ENCODE data around the gene PLA2G10. TPM values are rescaled to one million over a fixed set of nuclear protein-coding genes. Genes with fewer than 3 reads are reported as not detected.
"Not testable (repeated sequence)": the region's sequence is repeated elsewhere in the genome, so short reads cannot be mapped to it uniquely, and the experiment has no call there.

The PLA2G10 gene, protein sequence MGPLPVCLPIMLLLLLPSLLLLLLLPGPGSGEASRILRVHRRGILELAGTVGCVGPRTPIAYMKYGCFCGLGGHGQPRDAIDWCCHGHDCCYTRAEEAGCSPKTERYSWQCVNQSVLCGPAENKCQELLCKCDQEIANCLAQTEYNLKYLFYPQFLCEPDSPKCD
- total RNA-seq = not detected

DNA sequence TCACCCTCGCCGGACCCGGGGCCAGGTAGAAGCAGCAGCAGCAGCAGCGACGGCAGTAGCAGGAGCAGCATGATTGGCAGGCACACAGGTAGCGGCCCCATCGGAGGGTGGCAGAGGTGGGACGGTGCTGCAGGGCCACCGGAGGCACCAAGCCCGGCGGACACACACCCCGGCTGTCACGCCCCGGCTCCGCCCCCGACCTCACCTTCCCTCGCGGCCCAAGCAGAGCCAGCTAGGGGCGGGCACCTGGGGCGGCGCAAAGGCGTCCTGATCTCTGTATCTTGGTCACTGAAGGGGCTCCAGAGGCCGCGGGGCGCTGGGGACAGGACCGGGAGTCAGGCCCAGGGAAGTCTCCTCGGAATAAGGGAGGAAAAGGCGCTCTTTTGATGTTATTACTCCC lies at the start of gene PLA2G10:
PLA2G10 (minus strand) TSS at position 180 of the 400 bp plus-strand sequence; CDS start at position 101, 79 bp downstream.
- H3K9me3 Mint-ChIP-seq; H3K27me3 Mint-ChIP-seq; POLR2A ChIA-PET; H3K4me1 Mint-ChIP-seq (ENCODE audit: low read depth); ATAC-seq; intact Hi-C loops (cut with micrococcal nuclease); H3K36me3 Mint-ChIP-seq (ENCODE audit: low read depth); DNase-seq; CTCF ChIA-PET; H3K4me3 Mint-ChIP-seq; H3K27ac Mint-ChIP-seq: not testable (repeated sequence)

DNA sequence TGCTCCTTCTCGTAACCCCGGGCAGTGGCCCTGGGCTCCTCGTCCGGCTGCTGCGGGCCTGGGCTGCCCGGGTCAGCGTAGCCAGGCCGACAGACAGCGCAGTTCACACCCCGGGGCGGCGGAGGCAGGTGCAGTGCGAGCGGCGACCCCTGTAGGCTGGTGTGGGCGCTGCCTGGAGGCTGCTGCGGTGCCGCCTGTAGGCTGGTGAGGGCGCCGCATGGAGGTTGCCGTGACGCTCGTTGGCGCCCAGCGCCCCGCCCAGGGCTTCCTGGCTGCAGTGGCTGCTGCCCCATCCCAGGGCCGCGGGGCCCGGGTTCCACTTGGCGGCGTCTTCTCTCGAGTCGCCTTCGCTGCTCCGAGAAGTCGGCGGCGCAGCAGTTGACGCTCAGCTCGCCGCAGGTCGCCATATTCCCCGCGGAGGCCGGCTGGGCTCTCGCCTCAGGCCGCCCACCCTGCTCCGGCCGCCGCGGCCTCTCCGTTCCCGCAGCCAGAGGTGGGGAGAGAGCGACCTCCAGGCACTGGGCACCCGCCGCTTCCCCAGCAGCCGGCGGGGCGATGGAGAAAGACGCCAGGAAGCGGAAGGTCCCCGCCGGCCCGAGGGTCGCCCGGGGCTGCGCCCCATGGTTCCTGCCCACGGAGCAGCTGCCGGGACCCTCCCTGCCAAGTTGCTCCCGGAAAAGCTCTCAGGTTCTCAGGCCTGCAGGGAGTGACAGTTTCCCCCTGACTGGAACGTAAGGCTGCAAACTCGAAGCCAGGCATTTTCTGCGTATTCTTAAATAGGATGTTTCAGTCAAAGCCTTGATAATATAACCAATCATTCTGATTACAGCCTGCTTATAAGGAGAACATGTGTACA lies 48.4 kb upstream of the PLA2G10 start, which contains the start of gene NPIPA2:
NPIPA2 (plus strand) TSS at position 261 of the 856 bp plus-strand sequence. CDS start 5,533 bp downstream, outside the sequence.
- H3K27ac Mint-ChIP-seq; DNase-seq; intact Hi-C loops (cut with micrococcal nuclease); H3K4me1 Mint-ChIP-seq (ENCODE audit: low read depth); H3K9me3 Mint-ChIP-seq; CTCF ChIA-PET; H3K27me3 Mint-ChIP-seq; POLR2A ChIA-PET; H3K36me3 Mint-ChIP-seq (ENCODE audit: low read depth); H3K4me3 Mint-ChIP-seq: not testable (repeated sequence)
- ATAC-seq = peak; percentile 100

DNA sequence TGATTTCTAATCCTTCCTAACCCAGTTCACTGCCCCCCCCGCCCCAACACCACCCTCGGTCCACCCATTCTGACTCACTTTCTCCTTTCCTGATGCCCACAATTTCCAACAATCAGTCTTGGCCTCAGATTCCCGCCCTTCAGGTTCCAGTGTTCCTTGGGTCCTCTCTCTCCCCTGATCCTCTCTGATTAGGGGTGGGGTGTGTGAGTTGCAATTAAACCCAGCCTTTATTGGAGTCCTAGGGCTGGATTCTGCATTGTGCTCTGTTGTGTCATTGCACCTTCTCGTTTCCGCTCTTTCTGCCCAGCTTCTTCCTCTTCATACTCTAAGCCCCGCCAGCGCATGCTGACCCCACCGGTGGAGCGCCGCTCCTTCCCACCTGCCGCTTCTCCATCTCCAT lies 47.7 kb upstream of the PLA2G10 start:
- H3K27me3 Mint-ChIP-seq; CTCF ChIA-PET; H3K4me1 Mint-ChIP-seq (ENCODE audit: low read depth); H3K36me3 Mint-ChIP-seq (ENCODE audit: low read depth); H3K4me3 Mint-ChIP-seq; POLR2A ChIA-PET; DNase-seq; H3K27ac Mint-ChIP-seq; H3K9me3 Mint-ChIP-seq; intact Hi-C loops (cut with micrococcal nuclease): not testable (repeated sequence)
- ATAC-seq = peak; percentile 11

DNA sequence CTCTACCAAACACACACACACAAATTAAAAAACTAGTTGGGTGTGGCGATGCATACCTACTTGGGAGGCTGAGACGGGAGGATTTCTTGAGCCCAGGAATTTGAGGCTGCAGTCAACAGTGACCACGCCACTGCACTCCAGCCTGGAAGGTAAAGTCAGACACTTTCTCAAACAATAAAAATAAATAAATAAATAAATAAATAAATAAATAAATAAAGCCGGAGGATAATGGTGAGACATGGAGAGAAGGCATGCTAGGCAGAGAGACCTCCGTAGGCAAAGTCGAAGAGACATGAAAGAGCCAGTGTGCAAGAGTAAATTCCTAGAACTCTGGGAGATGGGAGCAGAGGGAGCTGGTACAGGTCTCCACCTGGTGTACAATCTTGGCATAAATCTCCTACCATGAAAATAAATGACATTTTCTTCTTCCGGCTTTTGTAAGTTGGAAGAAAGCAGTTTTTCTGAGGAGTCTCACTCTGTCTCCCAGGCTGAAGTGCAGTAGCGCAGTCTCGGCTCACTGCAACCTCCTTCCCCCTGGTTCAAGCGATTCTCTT lies 46.8 kb upstream of the PLA2G10 start:
- CTCF ChIA-PET; H3K36me3 Mint-ChIP-seq (ENCODE audit: low read depth); H3K27ac Mint-ChIP-seq; H3K4me3 Mint-ChIP-seq; POLR2A ChIA-PET; H3K4me1 Mint-ChIP-seq (ENCODE audit: low read depth); intact Hi-C loops (cut with micrococcal nuclease); H3K9me3 Mint-ChIP-seq; DNase-seq; H3K27me3 Mint-ChIP-seq; ATAC-seq: not testable (repeated sequence)

DNA sequence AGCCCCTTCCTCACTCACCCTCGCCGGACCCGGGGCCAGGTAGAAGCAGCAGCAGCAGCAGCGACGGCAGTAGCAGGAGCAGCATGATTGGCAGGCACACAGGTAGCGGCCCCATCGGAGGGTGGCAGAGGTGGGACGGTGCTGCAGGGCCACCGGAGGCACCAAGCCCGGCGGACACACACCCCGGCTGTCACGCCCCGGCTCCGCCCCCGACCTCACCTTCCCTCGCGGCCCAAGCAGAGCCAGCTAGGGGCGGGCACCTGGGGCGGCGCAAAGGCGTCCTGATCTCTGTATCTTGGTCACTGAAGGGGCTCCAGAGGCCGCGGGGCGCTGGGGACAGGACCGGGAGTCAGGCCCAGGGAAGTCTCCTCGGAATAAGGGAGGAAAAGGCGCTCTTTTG lies 39.1 kb upstream of the PLA2G10 start:
- H3K36me3 Mint-ChIP-seq (ENCODE audit: low read depth); CTCF ChIA-PET; intact Hi-C loops (cut with micrococcal nuclease); DNase-seq; H3K4me3 Mint-ChIP-seq; H3K4me1 Mint-ChIP-seq (ENCODE audit: low read depth); ATAC-seq; H3K27me3 Mint-ChIP-seq; H3K27ac Mint-ChIP-seq; POLR2A ChIA-PET; H3K9me3 Mint-ChIP-seq: not testable (repeated sequence)

DNA sequence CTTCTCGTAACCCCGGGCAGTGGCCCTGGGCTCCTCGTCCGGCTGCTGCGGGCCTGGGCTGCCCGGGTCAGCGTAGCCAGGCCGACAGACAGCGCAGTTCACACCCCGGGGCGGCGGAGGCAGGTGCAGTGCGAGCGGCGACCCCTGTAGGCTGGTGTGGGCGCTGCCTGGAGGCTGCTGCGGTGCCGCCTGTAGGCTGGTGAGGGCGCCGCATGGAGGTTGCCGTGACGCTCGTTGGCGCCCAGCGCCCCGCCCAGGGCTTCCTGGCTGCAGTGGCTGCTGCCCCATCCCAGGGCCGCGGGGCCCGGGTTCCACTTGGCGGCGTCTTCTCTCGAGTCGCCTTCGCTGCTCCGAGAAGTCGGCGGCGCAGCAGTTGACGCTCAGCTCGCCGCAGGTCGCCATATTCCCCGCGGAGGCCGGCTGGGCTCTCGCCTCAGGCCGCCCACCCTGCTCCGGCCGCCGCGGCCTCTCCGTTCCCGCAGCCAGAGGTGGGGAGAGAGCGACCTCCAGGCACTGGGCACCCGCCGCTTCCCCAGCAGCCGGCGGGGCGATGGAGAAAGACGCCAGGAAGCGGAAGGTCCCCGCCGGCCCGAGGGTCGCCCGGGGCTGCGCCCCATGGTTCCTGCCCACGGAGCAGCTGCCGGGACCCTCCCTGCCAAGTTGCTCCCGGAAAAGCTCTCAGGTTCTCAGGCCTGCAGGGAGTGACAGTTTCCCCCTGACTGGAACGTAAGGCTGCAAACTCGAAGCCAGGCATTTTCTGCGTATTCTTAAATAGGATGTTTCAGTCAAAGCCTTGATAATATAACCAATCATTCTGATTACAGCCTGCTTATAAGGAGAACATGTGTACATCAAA lies 9.3 kb upstream of the PLA2G10 start, which contains the start of gene NPIPA3:
NPIPA3 (plus strand) TSS at position 256 of the 856 bp plus-strand sequence. CDS start 5,533 bp downstream, outside the sequence.
- ATAC-seq = peak; percentile 100
- POLR2A ChIA-PET; H3K4me1 Mint-ChIP-seq (ENCODE audit: low read depth): not testable (repeated sequence)

DNA sequence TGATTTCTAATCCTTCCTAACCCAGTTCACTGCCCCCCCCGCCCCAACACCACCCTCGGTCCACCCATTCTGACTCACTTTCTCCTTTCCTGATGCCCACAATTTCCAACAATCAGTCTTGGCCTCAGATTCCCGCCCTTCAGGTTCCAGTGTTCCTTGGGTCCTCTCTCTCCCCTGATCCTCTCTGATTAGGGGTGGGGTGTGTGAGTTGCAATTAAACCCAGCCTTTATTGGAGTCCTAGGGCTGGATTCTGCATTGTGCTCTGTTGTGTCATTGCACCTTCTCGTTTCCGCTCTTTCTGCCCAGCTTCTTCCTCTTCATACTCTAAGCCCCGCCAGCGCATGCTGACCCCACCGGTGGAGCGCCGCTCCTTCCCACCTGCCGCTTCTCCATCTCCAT lies 8.6 kb upstream of the PLA2G10 start:
- H3K27me3 Mint-ChIP-seq; H3K27ac Mint-ChIP-seq; H3K4me3 Mint-ChIP-seq; CTCF ChIA-PET; DNase-seq; intact Hi-C loops (cut with micrococcal nuclease); H3K4me1 Mint-ChIP-seq (ENCODE audit: low read depth); H3K9me3 Mint-ChIP-seq; H3K36me3 Mint-ChIP-seq (ENCODE audit: low read depth); POLR2A ChIA-PET: not testable (repeated sequence)
- ATAC-seq = peak; percentile 20

More for the DNA sequence above, 9.3 kb upstream of the PLA2G10 start, which contains the start of gene NPIPA3:
- H3K27me3 Mint-ChIP-seq; CTCF ChIA-PET; H3K36me3 Mint-ChIP-seq (ENCODE audit: low read depth); DNase-seq; intact Hi-C loops (cut with micrococcal nuclease); H3K27ac Mint-ChIP-seq; H3K4me3 Mint-ChIP-seq; H3K9me3 Mint-ChIP-seq: not testable (repeated sequence)

DNA sequence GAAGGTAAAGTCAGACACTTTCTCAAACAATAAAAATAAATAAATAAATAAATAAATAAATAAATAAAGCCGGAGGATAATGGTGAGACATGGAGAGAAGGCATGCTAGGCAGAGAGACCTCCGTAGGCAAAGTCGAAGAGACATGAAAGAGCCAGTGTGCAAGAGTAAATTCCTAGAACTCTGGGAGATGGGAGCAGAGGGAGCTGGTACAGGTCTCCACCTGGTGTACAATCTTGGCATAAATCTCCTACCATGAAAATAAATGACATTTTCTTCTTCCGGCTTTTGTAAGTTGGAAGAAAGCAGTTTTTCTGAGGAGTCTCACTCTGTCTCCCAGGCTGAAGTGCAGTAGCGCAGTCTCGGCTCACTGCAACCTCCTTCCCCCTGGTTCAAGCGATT lies 7.8 kb upstream of the PLA2G10 start:
- CTCF ChIA-PET, POLR2A ChIA-PET: not testable (repeated sequence)

DNA sequence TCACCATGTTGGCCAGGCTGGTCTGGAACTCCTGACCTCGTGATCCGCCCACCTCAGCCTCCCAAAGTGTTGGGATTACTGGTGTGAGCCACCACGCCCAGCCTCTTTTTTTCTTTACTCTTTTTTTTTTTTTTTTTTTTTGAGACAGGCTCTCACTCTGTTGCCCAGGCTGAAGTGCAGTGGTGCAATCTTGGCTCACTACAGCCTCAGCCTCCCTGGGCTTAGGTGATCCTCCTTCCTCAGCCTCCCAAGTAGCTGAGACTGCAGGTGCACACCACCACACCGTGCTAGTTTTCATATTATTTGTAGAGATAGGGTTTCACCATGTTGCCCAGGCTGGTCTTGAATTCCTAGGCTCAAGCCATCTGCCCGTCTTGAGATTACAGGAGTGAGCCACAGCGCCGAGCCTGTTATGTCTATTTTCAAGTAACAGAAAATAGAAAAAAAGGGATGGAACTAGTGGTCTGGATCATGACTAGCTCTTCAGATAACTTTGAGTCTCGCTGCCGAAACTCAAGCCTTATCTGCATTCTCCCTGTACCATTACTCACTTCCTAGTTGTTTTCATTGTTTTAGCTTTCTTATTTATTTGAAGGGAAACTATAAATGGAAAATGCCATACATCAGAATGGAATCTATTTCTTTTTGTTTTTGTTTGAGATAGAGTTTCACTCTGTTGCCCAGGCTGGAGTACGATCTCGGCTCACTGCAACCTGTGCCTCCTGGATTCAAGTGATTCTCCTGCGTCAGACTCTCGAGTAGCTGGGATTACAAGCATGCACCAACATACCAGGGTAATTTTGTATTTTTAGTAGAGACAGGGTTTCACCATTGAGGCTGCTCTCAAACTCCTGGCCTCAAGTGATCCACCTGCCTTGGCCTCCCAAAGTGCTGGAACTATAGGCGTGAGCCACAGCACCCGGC lies 8.0 kb downstream of the PLA2G10 start:
- H3K27ac Mint-ChIP-seq; H3K4me3 Mint-ChIP-seq; POLR2A ChIA-PET; H3K4me1 Mint-ChIP-seq (ENCODE audit: low read depth); H3K36me3 Mint-ChIP-seq (ENCODE audit: low read depth); DNase-seq; H3K9me3 Mint-ChIP-seq; H3K27me3 Mint-ChIP-seq; intact Hi-C loops (cut with micrococcal nuclease); ATAC-seq; CTCF ChIA-PET: not testable (repeated sequence)

More for the DNA sequence above, 7.8 kb upstream of the PLA2G10 start:
- H3K36me3 Mint-ChIP-seq (ENCODE audit: low read depth); ATAC-seq; H3K4me1 Mint-ChIP-seq (ENCODE audit: low read depth); H3K27me3 Mint-ChIP-seq; H3K4me3 Mint-ChIP-seq; H3K9me3 Mint-ChIP-seq; DNase-seq; H3K27ac Mint-ChIP-seq; intact Hi-C loops (cut with micrococcal nuclease): not testable (repeated sequence)
